H1 (cell line): ENCODE results near the gene FRMD4A. TPM values are rescaled to one million over a fixed set of nuclear protein-coding genes. Genes with fewer than 3 reads are reported as not detected.

Experiments
- ATF2 ChIP-seq: IDR thresholded peaks from 2 replicates; pipeline ENCODE4 v1.6.1; 2012; ENCODE audit warnings: low read length, inconsistent platforms
- E2F6 ChIP-seq: IDR thresholded peaks from 2 replicates; pipeline ENCODE4 v1.6.1; 2012; ENCODE audit warnings: inconsistent platforms
- RBBP5 ChIP-seq: IDR thresholded peaks from 2 replicates; pipeline ENCODE4 v1.7.1; 2012; ENCODE audit warnings: low read depth, mild to moderate bottlenecking, inconsistent platforms, low read length, moderate library complexity, borderline replicate concordance
- TAF7 ChIP-seq: optimal IDR thresholded peaks from 2 replicates; pipeline ENCODE3; 2011; ENCODE audit warnings: low read depth, mild to moderate bottlenecking, inconsistent platforms, low read length, moderate library complexity, borderline replicate concordance
- polyA plus RNA-seq, 7 experiments: library from polyadenylated mRNA; depleted of rRNA in 3 of 7; stranded (reverse) in 5 of 7; unstranded in 2 of 7; fragments of >200 nt in 5 of 7; fragments of 200-250 nt in 2 of 7; gene quantifications; 1 replicate in 5 of 7; 2 replicates in 1 of 7; 4 replicates in 1 of 7; pipeline versions ENCODE4 v1.2.1 to v1.2.3, GENCODE V29; 2011 to 2013; ENCODE audit warnings: missing spikeins in 2 of 7, mixed read lengths in 2 of 7
- total RNA-seq: library from RNA; stranded (reverse); fragmentation: NEBNext Ultra II Directional; extraction: Animal tissue kit (Norgen Biotek cat#: 25700); gene quantifications from 2 replicates; pipeline ENCODE4 v1.2.1, GENCODE V29; 2021

Gene FRMD4A
- total and polyA plus RNA-seq, 2 of the 8 experiments (the other 6 are each of a cell fraction or from before 2014, with no cell fraction given), result 38.6 to 39.6 TPM

DNA sequence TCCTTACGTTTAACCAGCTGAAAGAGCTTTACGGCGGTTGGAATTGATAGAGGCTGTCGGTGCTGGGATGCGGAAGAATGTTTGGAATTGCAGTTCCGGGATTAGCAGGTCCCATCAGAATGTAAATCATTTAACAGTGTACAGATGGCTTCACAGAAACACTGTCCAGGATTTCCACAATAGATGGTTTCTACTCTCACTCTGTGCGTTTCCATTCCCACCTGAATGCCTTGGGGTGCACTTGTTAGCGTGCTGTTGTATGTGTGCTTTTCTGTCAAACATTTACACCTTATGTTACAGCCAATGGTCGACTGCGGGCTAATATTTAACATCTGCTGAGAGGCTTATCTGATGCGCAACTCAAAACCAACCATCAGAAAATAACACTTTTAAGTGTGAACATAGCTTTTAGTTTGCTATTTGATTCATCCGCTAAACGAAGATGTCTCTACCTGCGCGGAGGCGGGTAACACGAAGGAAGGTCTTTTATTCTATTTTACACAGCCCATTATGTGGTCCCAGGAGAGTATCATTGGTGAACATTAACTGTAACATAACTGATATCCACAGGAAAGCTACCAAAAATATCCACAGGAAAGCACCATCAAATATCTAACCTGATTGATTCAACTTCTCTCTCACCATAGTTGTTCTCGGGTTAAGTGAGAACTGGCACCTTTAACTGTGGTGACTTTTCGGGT, 564.9 kb downstream of the FRMD4A start (continued):
- no peak for TF ChIP-seq ATF2
- no peak for TF ChIP-seq TAF7
- no peak for TF ChIP-seq E2F6
- no peak for TF ChIP-seq RBBP5
